Measurements from ENCODE around the gene MCOLN3.
"Not testable (repeated sequence)": the region's sequence is repeated elsewhere in the genome, so short reads cannot be mapped to it uniquely, and the experiment has no call there.

MCOLN3 gene

DNA sequence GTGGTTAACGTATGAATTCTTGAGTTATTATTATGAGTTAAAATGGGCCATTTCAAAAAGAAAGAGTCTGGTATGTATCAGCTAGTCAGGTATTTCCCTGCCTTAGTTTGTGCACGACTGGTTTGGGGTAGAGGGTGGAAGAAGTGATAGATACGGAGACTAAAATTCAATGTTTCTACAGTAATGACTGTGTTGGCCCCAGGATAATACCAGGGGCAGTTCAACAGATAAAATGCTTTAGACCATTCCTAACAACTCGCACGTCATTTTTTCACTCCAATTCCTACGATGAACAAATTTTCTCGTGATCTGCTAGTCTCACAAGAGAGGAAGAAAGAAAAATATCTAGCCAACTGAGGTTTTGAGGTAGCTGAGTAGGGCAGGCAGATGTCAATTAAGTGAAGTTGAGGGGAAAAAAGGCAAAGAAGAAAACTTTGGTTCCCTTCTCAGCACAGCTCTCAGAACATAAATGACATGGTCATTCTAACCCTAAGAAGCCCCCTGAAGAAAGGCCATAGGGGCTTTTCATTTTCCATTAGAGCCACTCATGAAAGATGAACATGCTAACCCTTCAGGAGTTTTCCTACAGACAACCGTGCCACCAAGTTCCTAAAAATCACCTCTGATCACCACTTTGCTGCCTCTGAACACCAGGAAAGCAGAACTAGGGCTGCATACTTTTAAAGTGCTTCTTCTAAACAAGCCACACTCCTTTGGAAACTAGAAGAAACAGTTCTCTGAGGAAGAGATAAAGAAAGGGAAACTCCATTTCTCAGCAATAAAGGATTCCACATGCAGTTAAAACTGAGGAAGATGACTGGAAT is 57.0 kb downstream of the MCOLN3 start:
- DNase-seq (ENCODE audit: low read depth, low spot score): no peak

GRCh38 chr1:84988588-84988987 is 59.7 kb downstream of the MCOLN3 start:
- DNase-seq (ENCODE audit: low read depth, low spot score): no peak

- DNase-seq (ENCODE audit: low read depth, low spot score): not testable (repeated sequence)
Measured at GRCh38 chr1:84986561-84986960, 61.7 kb downstream of the MCOLN3 start.

GRCh38 chr1:84985365-84985764 is 62.9 kb downstream of the MCOLN3 start:
- no peak for DNase-seq (ENCODE audit: low read depth, low spot score)

DNA sequence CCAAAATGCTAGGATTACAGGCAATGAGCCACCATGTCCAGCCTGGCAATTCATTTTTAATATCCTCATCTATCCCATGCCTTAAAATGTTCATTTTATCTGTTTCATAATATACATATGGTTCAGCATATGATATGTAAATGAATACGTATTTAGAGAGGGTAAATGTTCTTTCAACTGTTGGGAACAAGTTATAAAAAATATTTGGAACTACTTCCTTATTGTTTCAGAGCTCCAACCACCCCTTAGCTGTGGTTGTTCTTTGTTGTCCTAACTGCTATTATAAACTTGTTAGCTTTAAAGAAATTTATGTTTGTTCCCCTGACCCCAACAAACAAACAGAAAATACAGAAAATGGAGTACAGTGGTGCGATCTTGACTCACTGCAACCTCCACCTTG is 65.9 kb downstream of the MCOLN3 start:
- DNase-seq (ENCODE audit: low read depth, low spot score): no peak

DNA sequence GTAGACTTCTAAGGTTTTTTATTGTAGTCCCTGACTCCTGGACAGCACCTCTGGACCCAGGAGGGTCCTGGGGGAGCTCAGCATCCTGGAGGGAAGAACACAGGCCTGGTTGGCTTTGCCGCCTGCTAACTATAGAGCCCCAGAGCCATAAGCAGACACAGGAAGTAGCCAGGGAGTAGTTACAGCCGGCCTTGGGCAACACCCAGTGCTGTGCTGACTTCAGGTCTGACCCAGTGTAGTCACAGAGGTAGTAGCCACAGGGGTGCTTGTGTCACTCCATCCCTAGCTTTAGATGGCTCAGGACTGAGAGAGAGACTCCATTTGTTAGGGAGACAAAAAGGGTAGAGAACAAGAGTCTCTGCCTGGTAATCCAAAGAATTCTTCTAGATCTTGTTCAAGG is 73.3 kb downstream of the MCOLN3 start:
- DNase-seq (ENCODE audit: low read depth, low spot score): no peak

- no peak for DNase-seq (ENCODE audit: low read depth, low spot score)
Measured at GRCh38 chr1:84973498-84974334, 74.6 kb downstream of the MCOLN3 start.

DNA sequence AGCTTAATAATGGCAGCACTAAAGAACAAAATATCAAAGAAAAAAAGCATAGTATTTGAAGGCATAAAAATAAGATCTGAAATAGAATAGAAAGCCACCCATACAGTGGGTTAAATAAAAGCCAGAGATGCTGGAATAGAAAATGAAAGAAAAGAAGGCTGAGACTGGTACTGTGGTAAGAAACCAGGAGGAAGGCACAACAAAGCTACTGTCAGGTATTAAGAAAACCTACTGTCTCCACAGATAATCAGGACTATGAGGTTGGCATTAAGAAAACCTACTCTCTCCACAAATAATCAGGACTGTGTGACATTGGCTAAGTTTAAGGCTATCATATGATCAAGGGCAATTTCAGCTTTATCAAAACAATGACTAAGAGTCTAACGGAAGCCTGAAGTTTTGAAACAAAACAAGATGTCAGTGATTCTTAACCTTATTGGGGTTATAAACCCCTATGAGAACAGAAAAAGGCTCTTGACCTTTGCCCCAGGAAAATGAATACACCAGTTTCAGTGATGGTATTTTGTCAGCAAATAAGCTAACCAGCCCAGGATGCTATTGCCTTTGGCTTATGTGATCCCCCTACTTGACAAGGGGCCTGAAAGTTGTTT is 75.8 kb downstream of the MCOLN3 start:
- DNase-seq (ENCODE audit: low read depth, low spot score): peak; percentile 41

GRCh38 chr1:84971957-84972356 is 76.3 kb downstream of the MCOLN3 start:
- DNase-seq (ENCODE audit: low read depth, low spot score): no peak

DNA sequence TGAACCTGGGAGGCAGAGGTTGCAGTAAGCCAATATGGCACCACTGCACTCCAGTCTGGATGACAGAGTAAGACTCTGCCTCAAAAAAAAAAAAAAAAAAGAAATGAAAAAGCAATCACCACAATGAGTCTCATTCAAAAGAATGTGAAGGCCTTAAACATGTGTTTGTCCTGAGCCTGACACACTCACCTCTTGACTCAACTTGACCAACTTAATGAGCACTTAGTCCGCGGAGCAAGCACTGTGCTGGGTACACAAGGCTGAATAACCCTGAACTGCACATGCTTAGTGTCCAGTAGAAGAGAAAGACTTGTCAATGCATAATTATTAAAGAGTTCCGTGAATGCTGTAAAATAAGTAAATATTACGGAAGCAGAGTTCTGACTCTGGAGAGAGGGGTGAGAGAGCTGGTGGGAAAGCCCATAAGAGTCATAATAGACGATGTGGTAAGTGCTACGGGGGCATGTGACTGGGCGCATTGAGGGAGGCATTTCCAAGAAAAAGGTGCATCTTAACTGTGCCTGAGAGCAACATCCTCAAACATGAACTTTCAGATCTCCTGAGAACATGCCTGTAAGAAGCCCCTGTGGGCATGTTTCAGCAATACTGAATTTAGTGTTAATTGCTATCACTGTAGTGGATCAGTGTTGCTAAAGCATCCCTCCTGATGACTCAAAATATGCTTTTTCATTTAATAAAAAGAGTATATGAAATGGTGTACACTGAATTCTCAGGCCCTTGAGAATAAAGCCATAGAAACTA is 78.6 kb downstream of the MCOLN3 start:
- no peak for DNase-seq (ENCODE audit: low read depth, low spot score)

GRCh38 chr1:84968865-84969264 is 79.4 kb downstream of the MCOLN3 start:
- DNase-seq (ENCODE audit: low read depth, low spot score): no peak

- DNase-seq (ENCODE audit: low read depth, low spot score): no peak
Measured at GRCh38 chr1:84968101-84968500, 80.2 kb downstream of the MCOLN3 start.

All from brain pericyte (primary cell).